ENCODE results near the gene DCUN1D4. TPM values are rescaled to one million over a fixed set of nuclear protein-coding genes. Genes with fewer than 3 reads are reported as not detected.
A peak's percentile ranks its signal among the peaks of the same experiment; 100 is the strongest.

The DCUN1D4 gene
- total RNA-seq (10 to 100 TPM; 30.7 to 39.1 TPM), total RNA-seq (29.2 to 43.1 reads per million in 2 donors)

- DNase-seq (peak; percentile 94 to 96 (median 94)), ATAC-seq (peak; percentile 90)
- H3K9me3 ChIP-seq (ENCODE audit: control insufficient read depth, low read length, poor library complexity, severe bottlenecking), result no peaks in the 10 kb centered on the region
- Mint-ChIP-seq H3K36me3 (ENCODE audit: low read depth) (peaks cover 3% of the 10 kb centered on the region), H3K4me1 (peaks cover 16% of the 10 kb centered on the region), H3K27ac (peak within 1 kb of the TSS; percentile 93), H3K27me3 (no peaks in the 10 kb centered on the region), H3K4me3 (peak within 1 kb of the TSS; percentile 100)
Measured at GRCh38 chr4:51842554-51843308, at the start of gene DCUN1D4. Gene DCUN1D4, plus strand, starts transcription at chr4:51843153. Its CDS starts 90 bp downstream, at chr4:51843243.

GRCh38 chr4:51820443-51821234 lies 22.3 kb upstream of the DCUN1D4 start:
- Mint-ChIP-seq H3K4me1 (no peaks in the 10 kb centered on the region), H3K27ac (no peak overlapping the region), H3K4me3 (no peak overlapping the region), H3K27me3 (no peaks in the 10 kb centered on the region), H3K36me3 (ENCODE audit: low read depth) (no peaks in the 10 kb centered on the region)
- ATAC-seq (no peak), DNase-seq (no peak)
- no peaks in the 10 kb centered on the region for H3K9me3 ChIP-seq (ENCODE audit: control insufficient read depth, low read length, poor library complexity, severe bottlenecking)

DNA sequence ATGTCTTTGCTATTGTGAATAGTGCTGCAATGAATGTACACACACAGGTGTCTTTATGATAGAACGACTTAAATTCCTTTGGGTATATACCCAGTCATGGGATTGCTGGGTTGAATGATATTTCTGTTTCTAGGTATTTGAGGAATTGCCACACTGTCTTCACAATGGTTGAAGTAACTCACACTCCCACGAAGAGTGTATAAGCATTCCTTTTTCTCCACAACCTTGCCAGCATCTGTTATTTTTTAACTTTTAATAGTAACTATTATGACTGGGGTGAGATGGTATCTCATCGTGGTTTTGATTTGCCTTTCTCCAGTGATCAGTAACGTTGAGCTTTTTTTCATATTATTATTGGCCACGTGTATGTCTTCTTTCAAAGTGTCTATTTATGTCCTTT lies 17.6 kb upstream of the DCUN1D4 start:
- Mint-ChIP-seq H3K27me3 (peaks cover 31% of the 10 kb centered on the region), H3K4me3 (no peak overlapping the region), H3K36me3 (ENCODE audit: low read depth) (peaks cover 6% of the 10 kb centered on the region), H3K27ac (no peak overlapping the region), H3K4me1 (peaks cover 2% of the 10 kb centered on the region)
- DNase-seq (no peak), ATAC-seq (no peak)
- H3K9me3 ChIP-seq (ENCODE audit: control insufficient read depth, low read length, poor library complexity, severe bottlenecking), result no peaks in the 10 kb centered on the region

DNA sequence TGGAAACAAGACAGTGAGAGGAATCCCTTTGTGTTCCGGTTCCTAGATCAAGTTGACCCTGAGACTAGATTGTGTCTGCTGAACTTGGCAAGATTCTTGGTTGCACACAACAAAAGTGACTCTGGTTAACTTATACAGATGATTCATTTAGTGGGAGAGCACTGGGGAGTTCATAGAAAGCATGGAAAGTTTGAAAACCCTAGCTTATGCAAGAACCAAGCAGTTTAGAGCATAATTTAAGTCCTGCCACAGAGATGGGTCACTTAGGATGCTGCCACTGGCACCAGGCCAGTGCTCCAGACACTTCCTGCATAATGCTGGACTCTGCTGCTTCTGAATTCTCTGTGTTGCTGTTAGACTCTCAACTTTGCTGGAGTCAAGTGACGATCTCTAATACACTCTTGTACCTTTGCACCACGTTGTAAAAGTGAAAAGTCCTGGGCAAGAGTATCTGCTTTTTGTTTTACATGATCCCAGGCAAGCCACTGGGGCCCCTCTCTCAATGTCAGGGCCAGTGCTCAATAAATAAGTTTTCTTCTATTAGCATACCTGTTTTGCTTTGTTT lies 12.7 kb upstream of the DCUN1D4 start:
- ATAC-seq, result no peak
- H3K27me3 Mint-ChIP-seq, result peaks cover 48% of the 10 kb centered on the region
- peaks cover 8% of the 10 kb centered on the region for H3K36me3 Mint-ChIP-seq (ENCODE audit: low read depth)
- no peak overlapping the region for H3K4me3 Mint-ChIP-seq
- peaks cover 2% of the 10 kb centered on the region for H3K4me1 Mint-ChIP-seq
- H3K9me3 ChIP-seq (ENCODE audit: control insufficient read depth, low read length, poor library complexity, severe bottlenecking), result no peaks in the 10 kb centered on the region
- H3K27ac Mint-ChIP-seq, result no peak overlapping the region
- no peak for DNase-seq

- Mint-ChIP-seq H3K36me3 (ENCODE audit: low read depth) (peaks cover 8% of the 10 kb centered on the region), H3K4me1 (peaks cover 2% of the 10 kb centered on the region), H3K27me3 (peaks cover 54% of the 10 kb centered on the region), H3K4me3 (no peak overlapping the region), H3K27ac (peak overlapping the region; percentile 8)
- H3K9me3 ChIP-seq (ENCODE audit: control insufficient read depth, low read length, poor library complexity, severe bottlenecking), result no peaks in the 10 kb centered on the region
- peak; percentile 74 for ATAC-seq
- peak; percentile 27 to 50 (median 35) for DNase-seq
Measured at GRCh38 chr4:51831133-51831532, 11.8 kb upstream of the DCUN1D4 start.

DNA sequence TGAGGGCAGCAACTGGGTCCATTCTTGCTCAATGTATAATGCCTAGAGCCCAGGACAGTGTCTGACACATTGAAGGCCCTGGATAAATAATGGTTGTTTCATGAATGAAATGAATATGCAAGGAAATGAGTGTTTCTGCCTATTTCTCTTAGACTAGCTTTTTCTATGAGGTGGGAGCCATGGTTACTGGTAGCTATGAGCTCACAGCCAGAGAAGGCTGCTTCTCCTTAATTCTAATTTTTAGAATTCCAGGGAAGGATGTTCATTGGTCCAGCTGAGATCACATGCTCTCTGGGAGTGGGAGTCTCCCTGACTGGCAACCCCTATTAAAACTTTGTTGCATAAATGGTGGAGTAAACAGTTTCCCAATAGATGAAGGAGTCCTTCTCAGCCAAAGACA lies 9.7 kb upstream of the DCUN1D4 start:
- ATAC-seq (no peak), DNase-seq (no peak)
- no peaks in the 10 kb centered on the region for H3K9me3 ChIP-seq (ENCODE audit: control insufficient read depth, low read length, poor library complexity, severe bottlenecking)
- peaks cover 7% of the 10 kb centered on the region for H3K36me3 Mint-ChIP-seq (ENCODE audit: low read depth)
- H3K27me3 Mint-ChIP-seq, result peaks cover 51% of the 10 kb centered on the region
- H3K27ac Mint-ChIP-seq, result no peak overlapping the region
- H3K4me1 Mint-ChIP-seq, result peaks cover 5% of the 10 kb centered on the region
- no peak overlapping the region for H3K4me3 Mint-ChIP-seq

GRCh38 chr4:51835079-51835478 lies 7.9 kb upstream of the DCUN1D4 start:
- no peaks in the 10 kb centered on the region for H3K9me3 ChIP-seq (ENCODE audit: control insufficient read depth, low read length, poor library complexity, severe bottlenecking)
- H3K27me3 Mint-ChIP-seq, result peaks cover 32% of the 10 kb centered on the region
- H3K27ac Mint-ChIP-seq, result no peak overlapping the region
- no peak for DNase-seq
- no peak for ATAC-seq
- peaks cover 2% of the 10 kb centered on the region for H3K36me3 Mint-ChIP-seq (ENCODE audit: low read depth)
- no peak overlapping the region for H3K4me3 Mint-ChIP-seq
- peaks cover 3% of the 10 kb centered on the region for H3K4me1 Mint-ChIP-seq

GRCh38 chr4:51835855-51836254 lies 7.1 kb upstream of the DCUN1D4 start:
- ATAC-seq (no peak), DNase-seq (no peak)
- Mint-ChIP-seq H3K36me3 (ENCODE audit: low read depth) (peaks cover 2% of the 10 kb centered on the region), H3K27me3 (peaks cover 29% of the 10 kb centered on the region), H3K27ac (no peak overlapping the region), H3K4me3 (no peak overlapping the region), H3K4me1 (peaks cover 3% of the 10 kb centered on the region)
- H3K9me3 ChIP-seq (ENCODE audit: control insufficient read depth, low read length, poor library complexity, severe bottlenecking), result no peaks in the 10 kb centered on the region

DNA sequence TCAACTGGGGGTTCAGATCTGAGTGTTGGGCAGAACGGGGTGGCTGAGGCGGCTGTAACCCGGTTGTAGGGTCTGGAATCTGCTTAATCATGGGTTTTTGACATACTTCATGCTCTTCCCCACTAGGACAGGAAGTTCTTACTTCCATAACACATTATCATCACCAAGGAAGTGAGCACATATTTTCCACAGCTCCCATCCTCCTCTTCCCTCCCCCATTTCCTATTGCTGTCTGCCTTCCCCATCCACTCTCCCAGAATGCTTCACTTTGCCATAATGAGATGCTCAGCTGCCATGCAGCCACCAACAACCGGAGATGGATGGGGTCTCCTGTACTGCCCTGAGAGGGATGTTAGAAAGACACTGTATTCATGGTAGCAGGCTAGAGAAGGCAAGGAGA lies 6.4 kb upstream of the DCUN1D4 start:
- Mint-ChIP-seq H3K36me3 (ENCODE audit: low read depth) (no peaks in the 10 kb centered on the region), H3K4me1 (peaks cover 3% of the 10 kb centered on the region), H3K27me3 (peaks cover 23% of the 10 kb centered on the region), H3K27ac (no peak overlapping the region), H3K4me3 (no peak overlapping the region)
- DNase-seq (no peak), ATAC-seq (no peak)
- no peaks in the 10 kb centered on the region for H3K9me3 ChIP-seq (ENCODE audit: control insufficient read depth, low read length, poor library complexity, severe bottlenecking)

DNA sequence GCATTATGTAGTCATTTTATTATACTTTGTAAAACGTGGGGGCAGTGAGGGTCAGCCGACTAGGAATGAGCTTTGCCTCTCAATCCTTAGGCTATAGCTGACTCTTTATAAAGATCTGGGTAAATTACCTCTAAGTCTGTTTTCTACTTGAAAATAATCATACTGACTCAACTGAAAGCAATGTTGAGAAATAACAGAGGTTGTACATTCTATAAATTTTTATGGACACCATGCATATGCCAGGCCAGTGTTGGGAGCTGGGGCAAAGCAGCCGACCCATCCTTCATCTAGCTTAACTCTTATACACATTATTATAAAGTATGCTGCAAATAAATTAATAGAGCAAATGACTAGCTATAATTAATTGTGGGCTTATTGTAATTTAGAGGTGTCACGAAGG lies 2.2 kb upstream of the DCUN1D4 start:
- peaks cover 7% of the 10 kb centered on the region for H3K27me3 Mint-ChIP-seq
- no peak overlapping the region for H3K27ac Mint-ChIP-seq
- no peak for DNase-seq
- ATAC-seq, result no peak
- no peak overlapping the region for H3K4me3 Mint-ChIP-seq
- no peaks in the 10 kb centered on the region for H3K9me3 ChIP-seq (ENCODE audit: control insufficient read depth, low read length, poor library complexity, severe bottlenecking)
- H3K4me1 Mint-ChIP-seq, result peaks cover 12% of the 10 kb centered on the region
- H3K36me3 Mint-ChIP-seq (ENCODE audit: low read depth), result peaks cover 3% of the 10 kb centered on the region

- Mint-ChIP-seq H3K36me3 (ENCODE audit: low read depth) (peaks cover 3% of the 10 kb centered on the region), H3K4me3 (peak overlapping the region; percentile 100), H3K27me3 (no peaks in the 10 kb centered on the region), H3K4me1 (peaks cover 13% of the 10 kb centered on the region), H3K27ac (peak overlapping the region; percentile 93)
- H3K9me3 ChIP-seq (ENCODE audit: control insufficient read depth, low read length, poor library complexity, severe bottlenecking), result no peaks in the 10 kb centered on the region
- ATAC-seq, result no peak
- DNase-seq, result no peak
Measured at GRCh38 chr4:51842167-51842553, 793 bp upstream of the DCUN1D4 start.

GRCh38 chr4:51843309-51844152 lies 578 bp downstream of the DCUN1D4 start:
- Mint-ChIP-seq H3K4me3 (peak overlapping the region; percentile 100), H3K4me1 (peaks cover 21% of the 10 kb centered on the region), H3K27ac (peak overlapping the region; percentile 93), H3K27me3 (no peaks in the 10 kb centered on the region), H3K36me3 (ENCODE audit: low read depth) (peaks cover 3% of the 10 kb centered on the region)
- DNase-seq, result peak; percentile 12 to 55 (median 54)
- ATAC-seq, result peak; percentile 11
- H3K9me3 ChIP-seq (ENCODE audit: control insufficient read depth, low read length, poor library complexity, severe bottlenecking), result no peaks in the 10 kb centered on the region

All from T-helper 17 cell (primary cell).